ENCODE results near the gene INTS7. TPM values are rescaled to one million over a fixed set of nuclear protein-coding genes. Genes with fewer than 3 reads are reported as not detected.
"Not testable (repeated sequence)": the region's sequence is repeated elsewhere in the genome, so short reads cannot be mapped to it uniquely, and the experiment has no call there.

INTS7 gene
- total RNA-seq, 1 experiment from 2014 or later = 43.1 TPM

- no peaks in the 10 kb centered on the region for H3K27me3 ChIP-seq
- H3K36me3 ChIP-seq = peaks cover 85% of the 10 kb centered on the region
- H3K4me3 ChIP-seq = no peak overlapping the region
- H3K27ac ChIP-seq = no peak overlapping the region
- no peaks in the 10 kb centered on the region for H3K4me1 ChIP-seq
- DNase-seq = no peak
- no peaks in the 10 kb centered on the region for H3K9me3 ChIP-seq (replicated peaks)
These were observed 10.6 kb upstream of the INTS7 start for GRCh38 chr1:212045981-212046380.

- H3K27me3 ChIP-seq = no peaks in the 10 kb centered on the region
- peaks cover 86% of the 10 kb centered on the region for H3K36me3 ChIP-seq
- no peaks in the 10 kb centered on the region for H3K4me1 ChIP-seq
- H3K4me3 ChIP-seq = no peak overlapping the region
- DNase-seq = no peak
- no peak overlapping the region for H3K27ac ChIP-seq
- no peaks in the 10 kb centered on the region for H3K9me3 ChIP-seq (replicated peaks)
These were observed 9.5 kb upstream of the INTS7 start for GRCh38 chr1:212044851-212045250.

- Histone ChIP-seq H3K4me1 (no peaks in the 10 kb centered on the region), H3K9me3 (replicated peaks) (no peaks in the 10 kb centered on the region), H3K27me3 (no peaks in the 10 kb centered on the region), H3K4me3 (no peak overlapping the region), H3K36me3 (peaks cover 69% of the 10 kb centered on the region), H3K27ac (no peak overlapping the region)
- no peak for DNase-seq
These were observed 7.1 kb upstream of the INTS7 start for GRCh38 chr1:212042436-212042835.

- Histone ChIP-seq H3K9me3 (replicated peaks) (no peaks in the 10 kb centered on the region), H3K4me3 (no peak overlapping the region), H3K27ac (no peak overlapping the region), H3K36me3 (peaks cover 53% of the 10 kb centered on the region), H3K27me3 (no peaks in the 10 kb centered on the region), H3K4me1 (no peaks in the 10 kb centered on the region)
- no peak for DNase-seq
These were observed 5.5 kb upstream of the INTS7 start for GRCh38 chr1:212040629-212041412.

GRCh38 chr1:212039622-212040021, 4.3 kb upstream of the INTS7 start:
- H3K36me3 ChIP-seq = peaks cover 42% of the 10 kb centered on the region
- H3K4me3 ChIP-seq = no peak overlapping the region
- no peaks in the 10 kb centered on the region for H3K4me1 ChIP-seq
- no peaks in the 10 kb centered on the region for H3K9me3 ChIP-seq (replicated peaks)
- H3K27me3 ChIP-seq = no peaks in the 10 kb centered on the region
- no peak overlapping the region for H3K27ac ChIP-seq
- DNase-seq = no peak

GRCh38 chr1:212037900-212038299, 2.5 kb upstream of the INTS7 start:
- no peaks in the 10 kb centered on the region for H3K27me3 ChIP-seq
- H3K27ac ChIP-seq = no peak overlapping the region
- no peak overlapping the region for H3K4me3 ChIP-seq
- H3K36me3 ChIP-seq = peaks cover 30% of the 10 kb centered on the region
- no peaks in the 10 kb centered on the region for H3K9me3 ChIP-seq (replicated peaks)
- no peak for DNase-seq
- no peaks in the 10 kb centered on the region for H3K4me1 ChIP-seq

- DNase-seq = no peak
- Histone ChIP-seq H3K36me3 (peaks cover 19% of the 10 kb centered on the region), H3K27ac (peak overlapping the region; percentile 86)
These were observed 663 bp upstream of the INTS7 start for GRCh38 chr1:212035835-212036605.

GRCh38 chr1:212034516-212035122, 738 bp downstream of the INTS7 start:
- peak overlapping the region; percentile 68 for H3K4me3 ChIP-seq
- DNase-seq = no peak
- H3K27ac ChIP-seq = peak overlapping the region; percentile 86; the same call in 1 of the 2 replicates
- peaks cover 7% of the 10 kb centered on the region for H3K4me1 ChIP-seq
- H3K9me3 ChIP-seq (replicated peaks) = no peaks in the 10 kb centered on the region
- peaks cover 5% of the 10 kb centered on the region for H3K36me3 ChIP-seq
- no peaks in the 10 kb centered on the region for H3K27me3 ChIP-seq

More at GRCh38 chr1:212035835-212036605, 663 bp upstream of the INTS7 start:
- Histone ChIP-seq H3K4me1 (peaks cover 2% of the 10 kb centered on the region), H3K9me3 (replicated peaks) (no peaks in the 10 kb centered on the region), H3K27me3 (no peaks in the 10 kb centered on the region), H3K4me3 (peak overlapping the region; percentile 68)

- peak overlapping the region; percentile 66 for H3K27ac ChIP-seq
- H3K27me3 ChIP-seq = no peaks in the 10 kb centered on the region
- H3K9me3 ChIP-seq (replicated peaks) = no peaks in the 10 kb centered on the region
- no peak overlapping the region for H3K4me3 ChIP-seq
- H3K36me3 ChIP-seq = no peaks in the 10 kb centered on the region
- DNase-seq = peak in 1 of 2 experiments; percentile 38
- peaks cover 7% of the 10 kb centered on the region for H3K4me1 ChIP-seq
These were observed 4.3 kb downstream of the INTS7 start for GRCh38 chr1:212030936-212031528.

GRCh38 chr1:212027727-212028126, 7.6 kb downstream of the INTS7 start:
- DNase-seq; H3K9me3 ChIP-seq (replicated peaks); H3K4me3 ChIP-seq; H3K4me1 ChIP-seq; H3K27me3 ChIP-seq; H3K27ac ChIP-seq: not testable (repeated sequence)
- H3K36me3 ChIP-seq = peaks cover 14% of the 10 kb centered on the region

GRCh38 chr1:212024469-212025149, 10.7 kb downstream of the INTS7 start:
- no peak for DNase-seq
- peaks cover 10% of the 10 kb centered on the region; the same call in 1 of the 2 replicates for H3K9me3 ChIP-seq (replicated peaks)
- no peaks in the 10 kb centered on the region for H3K4me1 ChIP-seq
- no peak overlapping the region for H3K4me3 ChIP-seq
- no peaks in the 10 kb centered on the region for H3K27me3 ChIP-seq
- H3K27ac ChIP-seq = no peak overlapping the region
- peaks cover 22% of the 10 kb centered on the region for H3K36me3 ChIP-seq

GRCh38 chr1:212022908-212023307, 12.4 kb downstream of the INTS7 start:
- peaks cover 31% of the 10 kb centered on the region for H3K36me3 ChIP-seq
- not testable (repeated sequence) for H3K27ac ChIP-seq; H3K27me3 ChIP-seq; H3K4me3 ChIP-seq; H3K4me1 ChIP-seq; H3K9me3 ChIP-seq (replicated peaks); DNase-seq

GRCh38 chr1:212021563-212021962, 13.8 kb downstream of the INTS7 start:
- no peak for DNase-seq
- H3K4me3 ChIP-seq = no peak overlapping the region
- peaks cover 43% of the 10 kb centered on the region for H3K36me3 ChIP-seq
- H3K27me3 ChIP-seq = no peaks in the 10 kb centered on the region
- peaks cover 10% of the 10 kb centered on the region; the same call in 1 of the 2 replicates for H3K9me3 ChIP-seq (replicated peaks)
- H3K4me1 ChIP-seq = no peaks in the 10 kb centered on the region
- H3K27ac ChIP-seq = no peak overlapping the region

- no peak for DNase-seq
These were observed 14.4 kb downstream of the INTS7 start for GRCh38 chr1:212020975-212021374.

More at GRCh38 chr1:212020975-212021374, 14.4 kb downstream of the INTS7 start:
- H3K36me3 ChIP-seq = peaks cover 49% of the 10 kb centered on the region
- H3K9me3 ChIP-seq (replicated peaks) = peaks cover 10% of the 10 kb centered on the region; the same call in 1 of the 2 replicates
- no peak overlapping the region for H3K4me3 ChIP-seq
- H3K27me3 ChIP-seq = no peaks in the 10 kb centered on the region
- no peak overlapping the region for H3K27ac ChIP-seq
- H3K4me1 ChIP-seq = no peaks in the 10 kb centered on the region

All from SJCRH30 (cell line).